ENCODE measurements around the gene HIVEP3. TPM values are rescaled to one million over a fixed set of nuclear protein-coding genes. Genes with fewer than 3 reads are reported as not detected.

HIVEP3 gene
- total and polyA plus RNA-seq, 4 donors: 3.0 to 9.4 (median 7.8) TPM

DNA sequence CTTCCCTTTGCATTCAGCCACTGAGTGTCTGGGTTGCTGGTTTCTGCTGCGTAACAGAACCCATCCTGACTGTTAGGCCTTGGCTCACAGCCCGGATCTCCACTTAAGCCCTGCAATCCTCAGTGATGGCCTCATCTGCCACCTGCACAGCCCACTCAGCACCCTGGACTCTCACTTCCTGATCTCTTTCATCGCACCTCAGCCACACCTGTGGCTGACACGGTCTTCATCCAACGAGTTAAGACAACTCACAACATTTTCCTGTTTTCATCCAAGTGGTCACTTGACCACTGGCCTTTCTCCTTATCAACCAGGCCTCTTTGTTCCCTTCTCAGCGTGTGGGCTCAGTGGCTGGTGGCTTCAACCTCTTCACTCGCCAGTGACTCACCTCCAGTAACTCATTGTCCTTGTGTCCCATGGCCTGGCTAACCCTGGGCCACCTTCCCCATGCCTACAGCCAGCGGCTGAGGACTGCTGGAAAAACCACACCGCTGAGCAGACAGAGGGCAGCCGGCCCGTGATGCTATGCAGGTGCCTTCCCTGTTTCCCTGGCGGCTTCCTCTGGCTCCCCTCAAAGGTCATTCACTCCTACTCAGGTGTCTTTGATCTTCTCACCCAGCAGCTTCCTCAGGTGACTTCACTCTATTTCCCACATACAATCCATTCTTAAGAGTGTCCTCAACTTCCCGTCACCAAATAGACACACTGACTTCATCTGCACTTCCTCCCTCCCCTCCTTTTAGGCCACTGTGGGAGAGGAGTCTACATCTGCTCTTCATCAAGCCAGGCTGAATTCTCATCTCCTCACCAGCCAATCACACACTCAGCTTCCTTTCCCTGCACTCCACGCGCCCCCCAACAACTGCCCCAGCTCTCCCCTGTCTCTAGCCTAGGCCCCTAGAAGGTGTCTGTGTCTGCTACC, 414.3 kb downstream of the HIVEP3 start:
- peaks cover 21% of the 10 kb centered on the region for H3K4me1 ChIP-seq (ENCODE audit: control insufficient read depth, insufficient read depth, low read length)
- H3K27ac ChIP-seq (ENCODE audit: low read depth, low read length): no peak overlapping the region
- H3K27me3 ChIP-seq (ENCODE audit: control insufficient read depth, insufficient read depth, low read length): no peaks in the 10 kb centered on the region
- no peaks in the 10 kb centered on the region for H3K9me3 ChIP-seq (ENCODE audit: control insufficient read depth, insufficient read depth, low read length)
- WGBS (ENCODE audit: insufficient coverage): 91% methylated on average over 13 of the region's 15 CpGs
- H3K4me3 ChIP-seq (ENCODE audit: low read depth, low read length): no peak overlapping the region
- peaks cover 4% of the 10 kb centered on the region for H3K36me3 ChIP-seq (ENCODE audit: control insufficient read depth, insufficient read depth, low read length)
- no peak for DNase-seq (ENCODE audit: low read depth in 4 of 6, low spot score in 6 of 6)

- peak in 1 of 6 donors; percentile 73 for DNase-seq (ENCODE audit: low read depth in 4 of 6, low spot score in 6 of 6)
- 79% methylated on average over 9 of the region's 11 CpGs for WGBS (ENCODE audit: insufficient coverage)
- no peaks in the 10 kb centered on the region for H3K27me3 ChIP-seq (ENCODE audit: control insufficient read depth, insufficient read depth, low read length)
Observed at GRCh38 chr1:41503538-41504113, 415.1 kb downstream of the HIVEP3 start.

DNA sequence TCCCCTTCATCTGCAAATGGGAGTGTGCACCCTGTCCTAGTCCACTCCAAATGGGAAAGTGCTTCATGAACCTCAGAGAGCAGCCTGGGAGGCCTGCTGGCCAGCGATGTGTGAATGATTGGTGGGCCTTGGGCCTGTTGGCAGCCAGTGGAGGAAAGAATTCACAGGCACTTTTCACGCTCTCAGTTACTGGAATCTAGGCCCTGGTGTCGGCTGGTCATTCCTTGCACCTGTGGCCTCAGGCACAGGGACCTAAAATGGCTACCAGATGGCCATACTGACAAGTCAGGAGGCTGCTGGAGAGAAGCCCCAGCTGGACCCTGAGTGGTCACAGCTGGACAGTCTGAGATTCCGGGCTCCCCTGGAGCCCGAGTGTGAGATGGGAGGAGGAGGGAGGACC, 415.8 kb downstream of the HIVEP3 start:
- no peak overlapping the region for H3K4me3 ChIP-seq (ENCODE audit: low read depth, low read length)
- H3K9me3 ChIP-seq (ENCODE audit: control insufficient read depth, insufficient read depth, low read length): no peaks in the 10 kb centered on the region
- H3K36me3 ChIP-seq (ENCODE audit: control insufficient read depth, insufficient read depth, low read length): peaks cover 3% of the 10 kb centered on the region
- H3K27ac ChIP-seq (ENCODE audit: low read depth, low read length): no peak overlapping the region
- H3K27me3 ChIP-seq (ENCODE audit: control insufficient read depth, insufficient read depth, low read length): no peaks in the 10 kb centered on the region
- peaks cover 24% of the 10 kb centered on the region for H3K4me1 ChIP-seq (ENCODE audit: control insufficient read depth, insufficient read depth, low read length)
- peak in 1 of 6 donors; percentile 29 for DNase-seq (ENCODE audit: low read depth in 4 of 6, low spot score in 6 of 6)
- WGBS (ENCODE audit: insufficient coverage): 74% methylated on average over 5 of the region's 5 CpGs

More at GRCh38 chr1:41503538-41504113, 415.1 kb downstream of the HIVEP3 start:
- peaks cover 25% of the 10 kb centered on the region for H3K4me1 ChIP-seq (ENCODE audit: control insufficient read depth, insufficient read depth, low read length)
- H3K27ac ChIP-seq (ENCODE audit: low read depth, low read length): no peak overlapping the region
- H3K9me3 ChIP-seq (ENCODE audit: control insufficient read depth, insufficient read depth, low read length): no peaks in the 10 kb centered on the region
- no peak overlapping the region for H3K4me3 ChIP-seq (ENCODE audit: low read depth, low read length)
- H3K36me3 ChIP-seq (ENCODE audit: control insufficient read depth, insufficient read depth, low read length): peaks cover 3% of the 10 kb centered on the region

DNA sequence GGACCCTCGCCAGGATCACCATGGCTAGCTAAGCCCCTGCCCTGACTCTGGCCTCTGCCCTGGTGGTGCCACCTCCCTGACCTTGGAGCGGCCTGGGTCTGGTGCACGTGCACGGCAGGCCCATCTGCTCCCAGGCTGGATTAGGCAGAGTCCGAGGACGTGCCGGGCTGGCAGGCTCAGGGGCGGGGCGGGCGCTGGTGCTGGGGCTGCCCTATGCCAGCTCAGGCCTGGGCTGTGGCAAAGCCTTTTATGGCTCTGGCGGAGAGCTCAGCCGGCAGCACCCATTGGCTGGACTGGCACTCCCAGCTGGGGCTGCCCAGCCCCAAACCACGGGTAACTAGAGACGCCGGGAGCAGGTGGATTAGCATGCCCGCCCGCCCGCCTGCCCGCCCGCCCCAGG, 417.1 kb downstream of the HIVEP3 start:
- Histone ChIP-seq H3K27me3 (ENCODE audit: control insufficient read depth, insufficient read depth, low read length) (no peaks in the 10 kb centered on the region), H3K4me3 (ENCODE audit: low read depth, low read length) (no peak overlapping the region), H3K4me1 (ENCODE audit: control insufficient read depth, insufficient read depth, low read length) (peaks cover 23% of the 10 kb centered on the region), H3K36me3 (ENCODE audit: control insufficient read depth, insufficient read depth, low read length) (no peaks in the 10 kb centered on the region), H3K9me3 (ENCODE audit: control insufficient read depth, insufficient read depth, low read length) (no peaks in the 10 kb centered on the region), H3K27ac (ENCODE audit: low read depth, low read length) (no peak overlapping the region)
- no peak for DNase-seq (ENCODE audit: low read depth in 4 of 6, low spot score in 6 of 6)
- 93% methylated on average over 20 of the region's 20 CpGs for WGBS (ENCODE audit: insufficient coverage)

GRCh38 chr1:41500781-41501518, 417.8 kb downstream of the HIVEP3 start:
- Histone ChIP-seq H3K4me1 (ENCODE audit: control insufficient read depth, insufficient read depth, low read length) (peaks cover 28% of the 10 kb centered on the region), H3K9me3 (ENCODE audit: control insufficient read depth, insufficient read depth, low read length) (no peaks in the 10 kb centered on the region), H3K4me3 (ENCODE audit: low read depth, low read length) (no peak overlapping the region), H3K36me3 (ENCODE audit: control insufficient read depth, insufficient read depth, low read length) (no peaks in the 10 kb centered on the region), H3K27ac (ENCODE audit: low read depth, low read length) (no peak overlapping the region), H3K27me3 (ENCODE audit: control insufficient read depth, insufficient read depth, low read length) (peaks cover under 1% of the 10 kb centered on the region)
- no peak for DNase-seq (ENCODE audit: low read depth in 4 of 6, low spot score in 6 of 6)
- 85% methylated on average over 6 of the region's 7 CpGs for WGBS (ENCODE audit: insufficient coverage)

DNA sequence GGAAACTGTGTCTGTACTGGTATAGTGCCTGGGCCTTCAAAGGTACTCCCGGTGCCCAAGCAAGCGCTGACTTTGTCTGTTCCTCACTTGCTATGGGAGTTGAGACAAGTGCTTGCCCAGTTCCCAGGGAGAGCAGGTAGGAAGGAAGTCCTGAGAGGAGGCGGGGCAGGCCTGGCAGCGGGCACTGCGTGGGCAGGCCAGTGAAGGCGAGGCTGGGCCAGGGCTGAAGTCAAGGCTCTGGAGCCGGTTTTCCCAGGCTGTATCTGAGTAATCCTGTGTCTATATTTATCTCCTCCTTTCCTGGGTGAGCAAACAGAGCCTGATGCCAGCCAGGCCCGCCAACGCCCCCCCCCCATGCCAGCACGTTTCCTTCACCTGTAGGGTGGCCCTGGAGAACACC, 418.3 kb downstream of the HIVEP3 start:
- 87% methylated on average over 7 of the region's 10 CpGs for WGBS (ENCODE audit: insufficient coverage)
- Histone ChIP-seq H3K27me3 (ENCODE audit: control insufficient read depth, insufficient read depth, low read length) (peaks cover 5% of the 10 kb centered on the region), H3K4me1 (ENCODE audit: control insufficient read depth, insufficient read depth, low read length) (peaks cover 32% of the 10 kb centered on the region), H3K36me3 (ENCODE audit: control insufficient read depth, insufficient read depth, low read length) (no peaks in the 10 kb centered on the region), H3K27ac (ENCODE audit: low read depth, low read length) (no peak overlapping the region), H3K4me3 (ENCODE audit: low read depth, low read length) (no peak overlapping the region), H3K9me3 (ENCODE audit: control insufficient read depth, insufficient read depth, low read length) (no peaks in the 10 kb centered on the region)
- no peak for DNase-seq (ENCODE audit: low read depth in 4 of 6, low spot score in 6 of 6)

- DNase-seq (ENCODE audit: low read depth in 4 of 6, low spot score in 6 of 6): no peak
- Histone ChIP-seq H3K27me3 (ENCODE audit: control insufficient read depth, insufficient read depth, low read length) (peaks cover 9% of the 10 kb centered on the region), H3K36me3 (ENCODE audit: control insufficient read depth, insufficient read depth, low read length) (no peaks in the 10 kb centered on the region), H3K4me3 (ENCODE audit: low read depth, low read length) (no peak overlapping the region), H3K9me3 (ENCODE audit: control insufficient read depth, insufficient read depth, low read length) (no peaks in the 10 kb centered on the region), H3K4me1 (ENCODE audit: control insufficient read depth, insufficient read depth, low read length) (peaks cover 32% of the 10 kb centered on the region), H3K27ac (ENCODE audit: low read depth, low read length) (no peak overlapping the region)
- 50% methylated on average over 1 of the region's 2 CpGs for WGBS (ENCODE audit: insufficient coverage)
Observed at GRCh38 chr1:41499591-41499990, 419.1 kb downstream of the HIVEP3 start.

- H3K4me1 ChIP-seq (ENCODE audit: control insufficient read depth, insufficient read depth, low read length): peaks cover 32% of the 10 kb centered on the region
- H3K27ac ChIP-seq (ENCODE audit: low read depth, low read length): no peak overlapping the region
Observed at GRCh38 chr1:41498804-41499203, 419.9 kb downstream of the HIVEP3 start.

GRCh38 chr1:41498391-41498790, 420.3 kb downstream of the HIVEP3 start:
- Histone ChIP-seq H3K4me1 (ENCODE audit: control insufficient read depth, insufficient read depth, low read length) (peaks cover 31% of the 10 kb centered on the region), H3K27ac (ENCODE audit: low read depth, low read length) (no peak overlapping the region)
- WGBS (ENCODE audit: insufficient coverage): 86% methylated on average over 5 of the region's 5 CpGs

More at GRCh38 chr1:41498804-41499203, 419.9 kb downstream of the HIVEP3 start:
- 69% methylated on average over 12 of the region's 12 CpGs for WGBS (ENCODE audit: insufficient coverage)
- Histone ChIP-seq H3K36me3 (ENCODE audit: control insufficient read depth, insufficient read depth, low read length) (no peaks in the 10 kb centered on the region), H3K4me3 (ENCODE audit: low read depth, low read length) (no peak overlapping the region), H3K27me3 (ENCODE audit: control insufficient read depth, insufficient read depth, low read length) (peaks cover 9% of the 10 kb centered on the region), H3K9me3 (ENCODE audit: control insufficient read depth, insufficient read depth, low read length) (no peaks in the 10 kb centered on the region)
- no peak for DNase-seq (ENCODE audit: low read depth in 4 of 6, low spot score in 6 of 6)

More at GRCh38 chr1:41498391-41498790, 420.3 kb downstream of the HIVEP3 start:
- no peak overlapping the region for H3K4me3 ChIP-seq (ENCODE audit: low read depth, low read length)
- no peak for DNase-seq (ENCODE audit: low read depth in 4 of 6, low spot score in 6 of 6)
- H3K9me3 ChIP-seq (ENCODE audit: control insufficient read depth, insufficient read depth, low read length): no peaks in the 10 kb centered on the region
- no peaks in the 10 kb centered on the region for H3K36me3 ChIP-seq (ENCODE audit: control insufficient read depth, insufficient read depth, low read length)
- peaks cover 9% of the 10 kb centered on the region for H3K27me3 ChIP-seq (ENCODE audit: control insufficient read depth, insufficient read depth, low read length)
